Astrocyte (in vitro differentiated cells and primary cell): ENCODE data around the gene SRD5A1. TPM values are rescaled to one million over a fixed set of nuclear protein-coding genes. Genes with fewer than 3 reads are reported as not detected.

ENCODE experiments used
- DNase-seq: peaks from one replicate; pipeline ENCODE4 v3.0.0-alpha.2; 2010; ENCODE audit warnings: low read depth
- FAIRE-seq: peaks from 2 replicates; lab custom pipeline; 2011; peaks lifted over from hg19 to GRCh38; lab: Jason Lieb, UNC
- H2AFZ ChIP-seq: 2 replicates; pipeline ENCODE4 v1.6.0; 2012; ENCODE audit warnings: low read depth, low read length, inconsistent platforms
- H3K27ac ChIP-seq: 2 replicates; pipeline ENCODE4 v1.5.1; 2011; ENCODE audit warnings: low read depth, low read length, inconsistent platforms
- H3K27me3 ChIP-seq: 2 replicates; pipeline ENCODE4 v1.6.0; 2011; ENCODE audit warnings: low read length, inconsistent platforms; ENCODE audit not compliant: insufficient read depth
- H3K36me3 ChIP-seq: 2 replicates; pipeline ENCODE4 v1.5.1; 2011; ENCODE audit warnings: low read length, inconsistent platforms; ENCODE audit not compliant: insufficient read depth
- H3K4me1 ChIP-seq: 2 replicates; pipeline ENCODE4 v1.5.1; 2011; ENCODE audit warnings: low read length, inconsistent platforms; ENCODE audit not compliant: insufficient read depth
- H3K4me2 ChIP-seq: 2 replicates; pipeline ENCODE4 v1.6.0; 2012; ENCODE audit warnings: low read length, inconsistent platforms
- H3K4me3 ChIP-seq: 2 replicates; pipeline ENCODE4 v1.5.1; 2011; ENCODE audit warnings: low read depth, mild to moderate bottlenecking, low read length, inconsistent platforms; ENCODE audit not compliant: insufficient read depth
- H3K79me2 ChIP-seq: 2 replicates; pipeline ENCODE4 v1.6.0; 2012; ENCODE audit warnings: mild to moderate bottlenecking, low read length, inconsistent platforms; ENCODE audit not compliant: insufficient read depth
- H3K9ac ChIP-seq: 2 replicates; pipeline ENCODE4 v1.6.0; 2012; ENCODE audit warnings: mild to moderate bottlenecking, low read length, inconsistent platforms
- H3K9me3 ChIP-seq: 2 replicates; pipeline ENCODE4 v1.5.1; 2012; ENCODE audit warnings: low read depth, mild to moderate bottlenecking, low read length, inconsistent platforms; ENCODE audit not compliant: insufficient read depth
- H4K20me1 ChIP-seq: 2 replicates; pipeline ENCODE4 v1.6.0; 2012; ENCODE audit warnings: low read length, inconsistent platforms; ENCODE audit not compliant: insufficient read depth
- H3K27ac Mint-ChIP-seq: one replicate; pipeline ENCODE4 v1.8.0; 2021; ENCODE audit warnings: mild to moderate bottlenecking, mixed read lengths; ENCODE audit not compliant: unreplicated experiment
- H3K27me3 Mint-ChIP-seq: one replicate; pipeline ENCODE4 v1.8.0; 2021; ENCODE audit warnings: low read depth, mixed read lengths; ENCODE audit not compliant: unreplicated experiment
- H3K36me3 Mint-ChIP-seq: one replicate; pipeline ENCODE4 v1.8.0; 2021; ENCODE audit warnings: low read depth, mixed read lengths; ENCODE audit not compliant: unreplicated experiment
- H3K4me1 Mint-ChIP-seq: one replicate; pipeline ENCODE4 v1.8.0; 2021; ENCODE audit warnings: low read depth, mixed read lengths; ENCODE audit not compliant: unreplicated experiment
- H3K4me3 Mint-ChIP-seq: one replicate; pipeline ENCODE4 v1.8.0; 2021; ENCODE audit warnings: mild to moderate bottlenecking, moderate library complexity, mixed read lengths; ENCODE audit not compliant: unreplicated experiment
- H3K9me3 Mint-ChIP-seq: one replicate; pipeline ENCODE4 v1.8.0; 2021; ENCODE audit warnings: mild to moderate bottlenecking, mixed read lengths; ENCODE audit not compliant: unreplicated experiment
- CTCF ChIP-seq: IDR thresholded peaks from 2 replicates; pipeline ENCODE4 v1.5.1; 2011; ENCODE audit warnings: low read depth, mild to moderate bottlenecking, inconsistent platforms, low read length, moderate library complexity; ENCODE audit not compliant: insufficient read depth
- EZH2 ChIP-seq: IDR thresholded peaks from 2 replicates; pipeline ENCODE4 v1.6.1; 2012; ENCODE audit warnings: mild to moderate bottlenecking, low read length, inconsistent platforms; ENCODE audit not compliant: insufficient read depth
- total RNA-seq: library from RNA; stranded (reverse); gene quantifications from 2 replicates; pipeline ENCODE4 v1.2.1, GENCODE V29; 2021

SRD5A1 gene
- total RNA-seq, 1 donor from 2014 or later = 27.6 TPM

DNA sequence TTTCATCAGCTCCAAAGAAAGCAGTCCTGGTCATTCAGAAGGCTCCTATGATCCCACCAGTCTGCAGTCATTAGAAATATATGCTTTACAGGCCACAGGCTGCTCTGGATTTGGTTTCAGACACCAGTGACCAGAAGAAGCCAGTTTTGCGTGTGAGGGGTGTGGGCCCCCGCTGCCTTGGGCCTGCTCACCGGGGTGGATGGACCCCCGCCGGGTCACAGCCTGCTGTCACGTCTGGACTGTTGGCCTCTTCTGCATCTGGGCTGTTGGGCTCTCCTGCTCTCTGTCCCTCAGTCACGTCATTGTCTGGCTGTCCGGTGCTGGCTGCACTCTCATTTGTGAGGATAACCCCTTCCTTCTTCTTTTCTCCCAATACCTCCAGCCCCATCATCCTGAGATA, 33.5 kb upstream of the SRD5A1 start:
- Mint-ChIP-seq H3K36me3 (peaks cover 43% of the 10 kb centered on the region), H3K9me3 (no peaks in the 10 kb centered on the region), H3K27me3 (no peaks in the 10 kb centered on the region), H3K4me1 (no peaks in the 10 kb centered on the region), H3K27ac (no peak overlapping the region), H3K4me3 (no peak overlapping the region)
- Histone ChIP-seq H3K27ac (no peak overlapping the region), H3K9ac (no peak overlapping the region), H3K36me3 (peaks cover 55% of the 10 kb centered on the region), H3K9me3 (no peaks in the 10 kb centered on the region), H3K27me3 (no peaks in the 10 kb centered on the region), H3K4me2 (no peak overlapping the region), H3K79me2 (no peaks in the 10 kb centered on the region), H3K4me1 (no peaks in the 10 kb centered on the region), H2AFZ (no peak overlapping the region), H3K4me3 (no peak overlapping the region), H4K20me1 (peaks cover 35% of the 10 kb centered on the region)
- no peak for FAIRE-seq
- TF ChIP-seq EZH2 (no peak), CTCF (no peak)
- no peak for DNase-seq

DNA sequence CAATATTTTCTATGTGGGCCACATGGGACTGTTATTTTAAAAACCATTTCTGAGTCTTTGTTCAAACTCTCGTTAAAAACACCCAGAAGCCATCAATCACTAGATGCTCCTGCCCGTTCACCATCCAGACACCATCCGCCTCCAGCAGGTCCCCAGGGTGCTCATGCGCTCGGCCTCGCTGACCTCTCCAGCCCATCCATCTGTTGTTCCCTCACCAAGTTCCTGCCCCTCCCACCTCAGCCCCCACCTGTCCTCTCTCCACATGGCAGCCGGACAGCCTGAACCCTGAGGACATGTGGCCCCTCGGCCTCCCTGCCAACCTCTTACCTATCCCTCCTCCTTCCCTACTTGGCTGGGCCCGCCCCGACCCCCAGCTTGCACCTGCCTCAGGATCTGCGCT, 32.0 kb upstream of the SRD5A1 start:
- DNase-seq (no peak), FAIRE-seq (no peak)
- Histone ChIP-seq H3K4me1 (no peaks in the 10 kb centered on the region), H3K27ac (no peak overlapping the region), H2AFZ (no peak overlapping the region), H3K27me3 (no peaks in the 10 kb centered on the region), H3K79me2 (no peaks in the 10 kb centered on the region), H3K36me3 (peaks cover 68% of the 10 kb centered on the region), H3K4me3 (no peak overlapping the region), H4K20me1 (peaks cover 35% of the 10 kb centered on the region), H3K9me3 (no peaks in the 10 kb centered on the region), H3K4me2 (no peak overlapping the region), H3K9ac (no peak overlapping the region)
- Mint-ChIP-seq H3K27ac (no peak overlapping the region), H3K4me1 (no peaks in the 10 kb centered on the region), H3K36me3 (peaks cover 48% of the 10 kb centered on the region), H3K9me3 (no peaks in the 10 kb centered on the region), H3K4me3 (no peak overlapping the region), H3K27me3 (no peaks in the 10 kb centered on the region)
- TF ChIP-seq EZH2 = no peak
- TF ChIP-seq CTCF = no peak

DNA sequence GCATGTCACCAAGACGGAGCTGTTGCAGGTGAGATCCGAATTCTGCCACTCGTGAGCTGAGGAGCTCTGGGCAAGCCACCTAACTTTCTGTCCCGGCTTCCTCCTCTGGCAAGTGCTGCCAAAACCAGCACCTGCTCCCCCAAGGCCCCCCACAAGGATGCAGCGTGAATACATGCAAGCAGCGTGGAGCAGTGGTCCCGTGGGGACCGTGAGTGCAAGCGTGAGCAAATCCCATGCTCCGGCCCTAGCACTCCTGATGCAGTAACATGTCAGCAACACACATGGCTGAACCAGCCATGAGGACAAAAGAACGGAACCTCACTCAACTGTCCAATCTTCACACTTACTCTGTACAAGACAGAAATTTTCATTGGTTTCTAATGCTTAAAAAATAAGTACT, 31.4 kb upstream of the SRD5A1 start:
- peaks cover 42% of the 10 kb centered on the region for H3K36me3 Mint-ChIP-seq
- Histone ChIP-seq H3K4me1 (no peaks in the 10 kb centered on the region), H3K27me3 (no peaks in the 10 kb centered on the region), H3K4me2 (no peak overlapping the region), H3K79me2 (no peaks in the 10 kb centered on the region), H3K27ac (no peak overlapping the region), H3K9me3 (no peaks in the 10 kb centered on the region), H3K36me3 (peaks cover 65% of the 10 kb centered on the region), H3K4me3 (no peak overlapping the region), H2AFZ (no peak overlapping the region), H3K9ac (no peak overlapping the region), H4K20me1 (peaks cover 30% of the 10 kb centered on the region)
- TF ChIP-seq CTCF = no peak
- TF ChIP-seq EZH2 = no peak
- H3K4me1 Mint-ChIP-seq = no peaks in the 10 kb centered on the region
- H3K27me3 Mint-ChIP-seq = no peaks in the 10 kb centered on the region
- H3K9me3 Mint-ChIP-seq = no peaks in the 10 kb centered on the region
- no peak overlapping the region for H3K4me3 Mint-ChIP-seq
- DNase-seq (no peak), FAIRE-seq (no peak)
- H3K27ac Mint-ChIP-seq = no peak overlapping the region
